Measurements from ENCODE around the gene SNTG2. TPM values are rescaled to one million over a fixed set of nuclear protein-coding genes. Genes with fewer than 3 reads are reported as not detected.

The SNTG2 gene
- total and polyA plus RNA-seq, 7 experiments from 2014 or later, result 0.26 to 4.9 (median 3.1) TPM; not detected in 2

DNA sequence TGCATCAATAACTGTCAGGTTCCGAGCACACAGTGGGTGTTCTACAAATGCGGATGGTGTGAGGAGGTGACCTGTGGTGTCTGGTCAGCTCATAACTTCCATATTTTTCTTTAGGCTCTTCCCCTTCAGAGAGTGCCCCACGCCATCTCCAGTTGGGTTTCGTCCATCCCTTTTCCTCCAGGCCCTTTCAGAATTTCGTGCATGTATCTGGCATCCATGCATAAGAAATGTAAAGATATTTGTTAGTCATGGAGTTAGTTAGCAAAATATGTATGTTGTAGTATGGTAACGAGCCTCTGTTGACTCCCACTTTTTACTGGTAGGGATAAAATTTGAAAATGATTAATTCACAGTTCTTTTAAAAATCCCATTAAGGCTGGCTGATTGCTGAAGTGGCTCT lies 67.2 kb downstream of the SNTG2 start:
- H3K9me3 Mint-ChIP-seq, result peaks cover 0 to 2% (median 0%) of the 10 kb centered on the region in 11 donors
- CTCF ChIA-PET, result no interaction called here

DNA sequence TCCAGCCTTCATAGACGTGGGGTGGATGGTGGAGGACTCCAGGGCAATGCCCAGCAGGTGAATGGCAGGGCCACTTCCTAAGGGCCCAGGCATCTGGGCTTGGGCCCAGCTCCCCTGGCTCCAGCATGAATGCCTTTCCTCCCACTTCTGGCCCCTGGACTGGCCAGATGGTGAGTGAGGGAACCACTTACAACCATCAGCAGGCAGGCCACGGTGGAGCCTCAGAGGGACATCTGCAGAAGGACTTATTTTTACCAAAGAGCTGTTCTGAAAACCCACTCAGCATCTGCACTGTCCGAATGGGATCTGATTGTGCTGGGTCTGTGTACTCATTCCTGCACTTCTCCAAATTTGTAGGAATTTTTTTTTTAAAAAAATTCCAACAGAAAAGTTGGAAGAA lies 69.6 kb downstream of the SNTG2 start:
- no peak overlapping the region for H3K27ac Mint-ChIP-seq
- no peaks in the 10 kb centered on the region for H3K36me3 ChIP-seq (ENCODE audit: control insufficient read depth in 2 of 3, insufficient read depth in 3 of 3, low read length in 3 of 3)
- H3K4me3 Mint-ChIP-seq, result no peak overlapping the region
- H3K9me3 Mint-ChIP-seq, result peaks cover 0 to 2% (median 0%) of the 10 kb centered on the region in 11 donors
- H3K27ac ChIP-seq (ENCODE audit: low read depth, low read length), result no peak overlapping the region
- DNase-seq (no peak), ATAC-seq (no peak)
- no peaks in the 10 kb centered on the region for H3K27me3 ChIP-seq (ENCODE audit: control insufficient read depth in 2 of 2, insufficient read depth in 2 of 2, low read length in 2 of 2)
- H3K27me3 Mint-ChIP-seq, result no peaks in the 10 kb centered on the region
- no peaks in the 10 kb centered on the region for H3K36me3 Mint-ChIP-seq
- POLR2A ChIA-PET, result no interaction called here
- H3K4me3 ChIP-seq (ENCODE audit: low read length), result no peak overlapping the region
- CTCF ChIA-PET, result no interaction called here
- intact Hi-C loops (cut with micrococcal nuclease), result no loop called here
- no peaks in the 10 kb centered on the region for H3K4me1 ChIP-seq (ENCODE audit: control insufficient read depth in 2 of 2, insufficient read depth in 2 of 2, low read length in 2 of 2)
- H3K9me3 ChIP-seq (ENCODE audit: control insufficient read depth in 2 of 3, low read length in 3 of 3), result no peaks in the 10 kb centered on the region
- no peaks in the 10 kb centered on the region for H3K4me1 Mint-ChIP-seq

More for the DNA sequence above, 67.2 kb downstream of the SNTG2 start:
- Mint-ChIP-seq H3K36me3 (no peaks in the 10 kb centered on the region), H3K4me1 (no peaks in the 10 kb centered on the region), H3K27me3 (no peaks in the 10 kb centered on the region), H3K27ac (peak overlapping the region in 1 of 9 donors; percentile 32), H3K4me3 (no peak overlapping the region)
- DNase-seq (no peak), ATAC-seq (no peak)
- H3K4me1 ChIP-seq (ENCODE audit: control insufficient read depth in 2 of 2, insufficient read depth in 2 of 2, low read length in 2 of 2), result no peaks in the 10 kb centered on the region
- no peak overlapping the region for H3K27ac ChIP-seq (ENCODE audit: low read depth, low read length)
- POLR2A ChIA-PET, result no interaction called here
- no peaks in the 10 kb centered on the region for H3K36me3 ChIP-seq (ENCODE audit: control insufficient read depth in 2 of 3, insufficient read depth in 3 of 3, low read length in 3 of 3)
- no peaks in the 10 kb centered on the region for H3K27me3 ChIP-seq (ENCODE audit: control insufficient read depth in 2 of 2, insufficient read depth in 2 of 2, low read length in 2 of 2)
- intact Hi-C loops (cut with micrococcal nuclease), result no loop called here
- no peak overlapping the region for H3K4me3 ChIP-seq (ENCODE audit: low read length)
- H3K9me3 ChIP-seq (ENCODE audit: control insufficient read depth in 2 of 3, low read length in 3 of 3), result no peaks in the 10 kb centered on the region

DNA sequence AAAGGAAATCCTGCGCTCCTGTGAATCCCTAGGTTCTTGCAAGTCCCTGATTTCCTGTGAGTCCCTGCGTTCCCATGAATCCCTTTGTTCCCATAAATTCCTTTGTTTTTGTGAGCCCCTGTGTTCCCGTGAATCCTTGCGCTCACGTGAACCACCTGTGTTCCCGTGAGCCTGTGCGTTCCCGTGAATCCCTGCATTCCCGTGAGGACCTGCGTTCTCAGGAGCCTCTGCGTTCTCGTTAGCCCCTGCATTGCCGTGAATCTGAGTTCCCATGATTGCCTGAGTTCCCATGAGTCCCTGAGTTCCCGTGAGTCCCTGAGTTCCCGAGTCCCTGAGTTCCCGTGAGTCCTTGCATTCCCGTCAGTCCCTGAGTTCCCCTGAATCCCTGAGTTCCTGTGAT lies 71.5 kb downstream of the SNTG2 start:
- intact Hi-C loops (cut with micrococcal nuclease), result no loop called here
- H3K4me1 Mint-ChIP-seq, result no peaks in the 10 kb centered on the region
- H3K4me1 ChIP-seq (ENCODE audit: control insufficient read depth in 2 of 2, insufficient read depth in 2 of 2, low read length in 2 of 2), result no peaks in the 10 kb centered on the region
- ATAC-seq, result no peak
- H3K27ac Mint-ChIP-seq, result peak overlapping the region in 1 of 9 donors; percentile 78
- no peaks in the 10 kb centered on the region for H3K9me3 Mint-ChIP-seq
- H3K4me3 Mint-ChIP-seq, result no peak overlapping the region
- POLR2A ChIA-PET, result no interaction called here
- H3K36me3 ChIP-seq (ENCODE audit: control insufficient read depth in 2 of 3, insufficient read depth in 3 of 3, low read length in 3 of 3), result no peaks in the 10 kb centered on the region
- H3K27me3 Mint-ChIP-seq, result no peaks in the 10 kb centered on the region
- no peak overlapping the region for H3K4me3 ChIP-seq (ENCODE audit: low read length)
- H3K27me3 ChIP-seq (ENCODE audit: control insufficient read depth in 2 of 2, insufficient read depth in 2 of 2, low read length in 2 of 2), result no peaks in the 10 kb centered on the region
- CTCF ChIA-PET, result no interaction called here
- no peaks in the 10 kb centered on the region for H3K9me3 ChIP-seq (ENCODE audit: control insufficient read depth in 2 of 3, low read length in 3 of 3)
- no peaks in the 10 kb centered on the region for H3K36me3 Mint-ChIP-seq
- no peak overlapping the region for H3K27ac ChIP-seq (ENCODE audit: low read depth, low read length)
- no peak for DNase-seq

DNA sequence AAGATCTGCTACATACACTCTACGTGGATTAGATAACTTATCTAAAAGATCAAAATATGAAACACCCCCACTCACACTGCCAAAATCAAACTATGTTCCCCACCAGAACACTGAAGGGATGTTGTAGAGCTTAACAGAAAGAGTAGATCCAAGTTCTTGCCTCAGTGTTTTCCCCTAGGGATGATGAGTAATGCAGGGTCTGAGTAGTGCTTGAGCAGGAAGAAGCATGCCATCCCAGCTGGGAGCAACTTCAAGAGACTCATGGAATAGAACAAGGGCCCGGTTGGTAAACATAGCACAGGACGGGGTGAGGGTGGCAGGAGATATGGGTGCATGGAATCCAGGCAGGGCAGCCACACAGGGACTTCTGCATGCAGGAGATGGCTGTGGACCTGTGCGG lies 74.3 kb downstream of the SNTG2 start:
- ChIA-PET CTCF (no interaction called here), POLR2A (interaction anchor here (0.6 kb wide), 1 partner anchor 95 kb away, joined by 3 read pairs; no protein-coding TSS in a partner anchor)
- Mint-ChIP-seq H3K36me3 (no peaks in the 10 kb centered on the region), H3K9me3 (no peaks in the 10 kb centered on the region), H3K4me1 (no peaks in the 10 kb centered on the region), H3K27ac (no peak overlapping the region), H3K4me3 (no peak overlapping the region), H3K27me3 (no peaks in the 10 kb centered on the region)
- Histone ChIP-seq H3K27ac (ENCODE audit: low read depth, low read length) (no peak overlapping the region), H3K4me3 (ENCODE audit: low read length) (no peak overlapping the region), H3K36me3 (ENCODE audit: control insufficient read depth in 2 of 3, insufficient read depth in 3 of 3, low read length in 3 of 3) (no peaks in the 10 kb centered on the region), H3K27me3 (ENCODE audit: control insufficient read depth in 2 of 2, insufficient read depth in 2 of 2, low read length in 2 of 2) (no peaks in the 10 kb centered on the region), H3K9me3 (ENCODE audit: control insufficient read depth in 2 of 3, low read length in 3 of 3) (no peaks in the 10 kb centered on the region), H3K4me1 (ENCODE audit: control insufficient read depth in 2 of 2, insufficient read depth in 2 of 2, low read length in 2 of 2) (no peaks in the 10 kb centered on the region)
- intact Hi-C loops (cut with micrococcal nuclease), result no loop called here
- no peak for ATAC-seq
- no peak for DNase-seq

DNA sequence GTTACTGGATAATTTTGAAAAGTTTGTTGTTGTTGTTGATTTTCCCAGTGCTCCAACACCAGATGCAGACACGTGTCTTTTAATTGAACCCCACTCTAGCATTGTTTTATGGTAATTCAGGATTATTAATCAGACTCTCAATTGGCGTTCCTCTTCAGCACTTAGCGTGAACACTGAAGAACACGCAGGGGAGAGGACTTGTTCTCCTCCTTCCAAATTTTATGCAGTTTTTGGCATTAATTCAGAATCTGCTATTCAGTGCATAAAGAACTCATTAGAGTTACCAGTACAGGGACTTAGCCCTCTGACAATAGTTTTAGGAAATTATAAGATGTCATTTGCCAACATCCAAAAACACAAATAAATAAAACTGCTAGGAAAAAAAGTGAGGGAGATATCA lies 75.5 kb downstream of the SNTG2 start:
- CTCF ChIA-PET, result no interaction called here
- H3K27ac Mint-ChIP-seq, result no peak overlapping the region
- Histone ChIP-seq H3K36me3 (ENCODE audit: control insufficient read depth in 2 of 3, insufficient read depth in 3 of 3, low read length in 3 of 3) (no peaks in the 10 kb centered on the region), H3K27me3 (ENCODE audit: control insufficient read depth in 2 of 2, insufficient read depth in 2 of 2, low read length in 2 of 2) (no peaks in the 10 kb centered on the region), H3K9me3 (ENCODE audit: control insufficient read depth in 2 of 3, low read length in 3 of 3) (no peaks in the 10 kb centered on the region), H3K4me3 (ENCODE audit: low read length) (no peak overlapping the region), H3K27ac (ENCODE audit: low read depth, low read length) (no peak overlapping the region), H3K4me1 (ENCODE audit: control insufficient read depth in 2 of 2, insufficient read depth in 2 of 2, low read length in 2 of 2) (no peaks in the 10 kb centered on the region)
- no peaks in the 10 kb centered on the region for H3K36me3 Mint-ChIP-seq
- DNase-seq (no peak), ATAC-seq (no peak)
- no peaks in the 10 kb centered on the region for H3K27me3 Mint-ChIP-seq
- no peaks in the 10 kb centered on the region for H3K4me1 Mint-ChIP-seq
- intact Hi-C loops (cut with micrococcal nuclease), result no loop called here
- no peaks in the 10 kb centered on the region for H3K9me3 Mint-ChIP-seq
- POLR2A ChIA-PET, result no interaction called here
- H3K4me3 Mint-ChIP-seq, result no peak overlapping the region

DNA sequence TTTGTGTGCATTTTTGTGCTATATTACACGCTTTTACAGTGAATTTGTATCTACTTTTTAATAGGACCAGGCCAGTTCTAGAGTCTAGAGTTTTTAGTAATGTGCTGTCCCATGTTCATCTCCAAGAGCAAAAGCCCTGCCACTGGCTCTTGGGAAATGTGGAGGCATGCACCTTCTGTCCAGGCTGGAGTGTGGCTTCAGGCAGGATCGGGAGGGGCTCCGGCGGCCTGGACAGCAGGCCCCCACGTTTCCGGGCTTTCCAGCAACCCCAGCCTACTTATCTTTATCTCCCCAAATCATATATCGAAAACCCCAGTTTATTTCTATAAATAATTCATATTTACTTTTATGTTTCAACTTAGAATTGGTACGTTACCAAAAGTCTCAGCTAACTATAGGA lies 78.2 kb downstream of the SNTG2 start:
- Histone ChIP-seq H3K9me3 (ENCODE audit: control insufficient read depth in 2 of 3, low read length in 3 of 3) (no peaks in the 10 kb centered on the region), H3K4me1 (ENCODE audit: control insufficient read depth in 2 of 2, insufficient read depth in 2 of 2, low read length in 2 of 2) (peaks cover 0 to 6% of the 10 kb centered on the region in 2 donors), H3K36me3 (ENCODE audit: control insufficient read depth in 2 of 3, insufficient read depth in 3 of 3, low read length in 3 of 3) (no peaks in the 10 kb centered on the region), H3K27ac (ENCODE audit: low read depth, low read length) (no peak overlapping the region), H3K27me3 (ENCODE audit: control insufficient read depth in 2 of 2, insufficient read depth in 2 of 2, low read length in 2 of 2) (no peaks in the 10 kb centered on the region), H3K4me3 (ENCODE audit: low read length) (no peak overlapping the region)
- no peaks in the 10 kb centered on the region for H3K36me3 Mint-ChIP-seq
- ChIA-PET POLR2A (no interaction called here), CTCF (no interaction called here)
- H3K27ac Mint-ChIP-seq, result no peak overlapping the region
- DNase-seq (no peak), ATAC-seq (no peak)
- no peaks in the 10 kb centered on the region for H3K4me1 Mint-ChIP-seq
- peaks cover 0 to 6% (median 0%) of the 10 kb centered on the region in 11 donors for H3K9me3 Mint-ChIP-seq
- intact Hi-C loops (cut with micrococcal nuclease), result no loop called here
- H3K27me3 Mint-ChIP-seq, result no peaks in the 10 kb centered on the region
- no peak overlapping the region for H3K4me3 Mint-ChIP-seq

DNA sequence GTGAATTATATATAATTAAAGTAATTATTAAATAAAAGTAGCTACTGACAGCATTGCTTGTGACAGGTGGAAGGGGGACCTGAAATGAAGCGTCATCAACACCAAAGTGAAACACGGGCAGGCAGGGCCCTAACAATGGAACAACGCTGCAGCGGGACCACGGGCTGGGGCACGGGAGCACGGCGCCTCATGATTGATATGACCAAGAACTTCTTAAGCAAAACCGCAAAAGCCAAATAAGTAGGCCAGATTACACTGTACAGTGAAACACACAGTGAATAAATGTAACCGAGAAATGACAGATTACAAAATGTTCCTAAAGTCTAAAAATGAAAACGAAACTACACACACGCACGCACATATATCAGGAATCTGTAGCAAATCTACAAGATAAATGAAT lies 81.4 kb downstream of the SNTG2 start:
- no peak for ATAC-seq
- H3K4me3 ChIP-seq (ENCODE audit: low read length), result peak overlapping the region; percentile 36
- intact Hi-C loops (cut with micrococcal nuclease), result no loop called here

More for the DNA sequence above, 81.4 kb downstream of the SNTG2 start:
- peak overlapping the region in 3 of 10 donors; percentile 17 to 62 (median 48) for H3K4me3 Mint-ChIP-seq
- peaks cover 0 to 6% (median 0%) of the 10 kb centered on the region in 11 donors for H3K9me3 Mint-ChIP-seq
- no peaks in the 10 kb centered on the region for H3K36me3 ChIP-seq (ENCODE audit: control insufficient read depth in 2 of 3, insufficient read depth in 3 of 3, low read length in 3 of 3)
- ChIA-PET CTCF (no interaction called here), POLR2A (no interaction called here)
- H3K27me3 ChIP-seq (ENCODE audit: control insufficient read depth in 2 of 2, insufficient read depth in 2 of 2, low read length in 2 of 2), result no peaks in the 10 kb centered on the region
- peaks cover 0 to 6% of the 10 kb centered on the region in 2 donors for H3K4me1 ChIP-seq (ENCODE audit: control insufficient read depth in 2 of 2, insufficient read depth in 2 of 2, low read length in 2 of 2)
- peaks cover 0 to 7% (median 0%) of the 10 kb centered on the region in 5 donors for H3K27me3 Mint-ChIP-seq
- H3K4me1 Mint-ChIP-seq, result no peaks in the 10 kb centered on the region
- H3K9me3 ChIP-seq (ENCODE audit: control insufficient read depth in 2 of 3, low read length in 3 of 3), result no peaks in the 10 kb centered on the region
- H3K27ac ChIP-seq (ENCODE audit: low read depth, low read length), result no peak overlapping the region
- no peak for DNase-seq
- no peak overlapping the region for H3K27ac Mint-ChIP-seq
- no peaks in the 10 kb centered on the region for H3K36me3 Mint-ChIP-seq

All from naive thymus-derived CD4-positive, alpha-beta T cell (primary cell).